GM12872 (cell line): ENCODE data around the gene TRMT11.

Experiments
- CTCF ChIP-seq: IDR thresholded peaks from 3 replicates; pipeline ENCODE4 v1.5.1; 2011; ENCODE audit warnings: low read depth, mild to moderate bottlenecking, low read length, moderate library complexity; ENCODE audit not compliant: insufficient read depth

Gene TRMT11

GRCh38 chr6:125957845-125958244 lies 28.5 kb upstream of the TRMT11 start:
- no peak for TF ChIP-seq CTCF

- TF ChIP-seq CTCF, result no peak
These were observed 27.3 kb upstream of the TRMT11 start for GRCh38 chr6:125959041-125959440.

- TF ChIP-seq CTCF, result no peak
These were observed 25.2 kb upstream of the TRMT11 start for GRCh38 chr6:125961117-125961516.

- no peak for TF ChIP-seq CTCF
These were observed 23.3 kb upstream of the TRMT11 start for GRCh38 chr6:125962900-125963497.

GRCh38 chr6:125963817-125964216 lies 22.5 kb upstream of the TRMT11 start:
- no peak for TF ChIP-seq CTCF

GRCh38 chr6:125966569-125966968 lies 19.8 kb upstream of the TRMT11 start:
- no peak for TF ChIP-seq CTCF

- no peak for TF ChIP-seq CTCF
These were observed 17.8 kb upstream of the TRMT11 start for GRCh38 chr6:125968493-125968892.
